WERI-Rb-1 (cell line): Measurements from ENCODE around the gene INSIG2.

Experiments
- DNase-seq: peaks from one replicate; pipeline ENCODE4 v3.0.0-alpha.2; 2020
- H3K27ac ChIP-seq: fragments of 250-450 bp; sonication (Bioruptor Pico); 2 replicates; pipeline ENCODE4 v1.5.1; 2020; ENCODE audit warnings: mild to moderate bottlenecking, moderate library complexity
- H3K27me3 ChIP-seq: fragments of 250-450 bp; sonication (Bioruptor Pico); 2 replicates; pipeline ENCODE4 v1.5.1; 2021; ENCODE audit warnings: mild to moderate bottlenecking, low read depth, moderate library complexity; ENCODE audit not compliant: insufficient read depth, severe bottlenecking
- H3K36me3 ChIP-seq: fragments of 250-450 bp; sonication (Bioruptor Pico); 2 replicates; pipeline ENCODE4 v1.5.1; 2020; ENCODE audit warnings: mild to moderate bottlenecking, moderate library complexity
- H3K4me3 ChIP-seq: 2 replicates; pipeline ENCODE4 v1.5.1; 2011; ENCODE audit warnings: low read depth, mild to moderate bottlenecking, control low read depth, low read length
- H3K9me3 ChIP-seq: fragments of 250-450 bp; sonication (Bioruptor Pico); 2 replicates; pipeline ENCODE4 v1.5.1; 2021; ENCODE audit warnings: mild to moderate bottlenecking, moderate library complexity; ENCODE audit not compliant: severe bottlenecking
- TF ChIP-seq, protein P1 (sequence below): IDR thresholded peaks from 2 replicates; pipeline ENCODE4 v1.5.1; 2011; ENCODE audit warnings: low read depth, mild to moderate bottlenecking, control low read depth, inconsistent platforms, low read length

Gene INSIG2

GRCh38 chr2:118127250-118127649 lies 39.0 kb downstream of the INSIG2 start:
- Histone ChIP-seq H3K9me3 (no peaks in the 10 kb centered on the region), H3K36me3 (no peaks in the 10 kb centered on the region), H3K27me3 (peaks cover 42% of the 10 kb centered on the region), H3K27ac (no peak overlapping the region), H3K4me3 (no peak overlapping the region)
- TF ChIP-seq, protein P1, sequence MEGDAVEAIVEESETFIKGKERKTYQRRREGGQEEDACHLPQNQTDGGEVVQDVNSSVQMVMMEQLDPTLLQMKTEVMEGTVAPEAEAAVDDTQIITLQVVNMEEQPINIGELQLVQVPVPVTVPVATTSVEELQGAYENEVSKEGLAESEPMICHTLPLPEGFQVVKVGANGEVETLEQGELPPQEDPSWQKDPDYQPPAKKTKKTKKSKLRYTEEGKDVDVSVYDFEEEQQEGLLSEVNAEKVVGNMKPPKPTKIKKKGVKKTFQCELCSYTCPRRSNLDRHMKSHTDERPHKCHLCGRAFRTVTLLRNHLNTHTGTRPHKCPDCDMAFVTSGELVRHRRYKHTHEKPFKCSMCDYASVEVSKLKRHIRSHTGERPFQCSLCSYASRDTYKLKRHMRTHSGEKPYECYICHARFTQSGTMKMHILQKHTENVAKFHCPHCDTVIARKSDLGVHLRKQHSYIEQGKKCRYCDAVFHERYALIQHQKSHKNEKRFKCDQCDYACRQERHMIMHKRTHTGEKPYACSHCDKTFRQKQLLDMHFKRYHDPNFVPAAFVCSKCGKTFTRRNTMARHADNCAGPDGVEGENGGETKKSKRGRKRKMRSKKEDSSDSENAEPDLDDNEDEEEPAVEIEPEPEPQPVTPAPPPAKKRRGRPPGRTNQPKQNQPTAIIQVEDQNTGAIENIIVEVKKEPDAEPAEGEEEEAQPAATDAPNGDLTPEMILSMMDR = no peak
- no peak for DNase-seq

DNA sequence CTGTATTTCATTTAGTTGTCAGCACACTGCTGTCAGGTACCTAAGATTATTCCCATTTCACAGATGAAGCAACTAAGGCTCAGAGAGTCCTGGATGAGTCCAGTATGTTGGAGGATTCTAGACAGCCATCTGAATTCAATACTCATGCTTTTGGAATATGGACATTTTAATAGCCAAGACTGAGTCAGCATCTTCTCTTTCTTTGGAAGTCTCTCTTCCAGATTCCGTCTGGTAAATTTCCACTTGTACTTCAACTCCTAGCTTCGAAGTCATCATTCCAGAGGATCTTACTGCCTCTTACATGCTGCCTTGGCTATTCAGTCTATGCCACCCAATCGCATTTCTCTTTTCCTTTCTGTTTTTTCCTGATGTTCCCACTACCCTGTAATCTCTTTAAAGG lies 40.6 kb downstream of the INSIG2 start:
- Histone ChIP-seq H3K4me3 (no peak overlapping the region), H3K36me3 (no peaks in the 10 kb centered on the region), H3K9me3 (no peaks in the 10 kb centered on the region), H3K27ac (no peak overlapping the region), H3K27me3 (peaks cover 51% of the 10 kb centered on the region)
- DNase-seq = no peak
- TF ChIP-seq, protein P1 = no peak

GRCh38 chr2:118130385-118130784 lies 42.1 kb downstream of the INSIG2 start:
- no peak for DNase-seq
- H3K27ac ChIP-seq = no peak overlapping the region
- no peaks in the 10 kb centered on the region for H3K9me3 ChIP-seq
- no peaks in the 10 kb centered on the region for H3K36me3 ChIP-seq
- H3K4me3 ChIP-seq = no peak overlapping the region
- TF ChIP-seq, protein P1 = no peak
- peaks cover 47% of the 10 kb centered on the region for H3K27me3 ChIP-seq

DNA sequence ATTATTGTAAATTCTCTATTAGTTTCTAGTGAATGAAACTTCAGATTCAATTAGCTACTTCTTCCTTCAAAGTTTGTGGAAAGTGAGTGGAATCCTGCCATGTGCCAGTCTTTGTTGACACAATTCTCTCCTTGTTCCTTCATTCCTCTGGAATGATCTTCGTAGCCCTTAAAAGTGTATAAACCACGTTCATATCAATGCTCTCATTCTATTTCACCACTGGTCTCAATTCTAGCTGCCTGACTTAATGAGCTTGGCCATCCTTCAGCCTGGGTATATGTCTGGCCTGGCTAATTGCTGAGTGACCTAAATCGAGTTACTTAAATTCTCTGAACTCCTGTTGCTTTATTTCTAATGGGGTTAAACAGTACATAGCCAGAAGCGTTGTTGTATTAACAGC lies 43.5 kb downstream of the INSIG2 start:
- TF ChIP-seq, protein P1 = no peak
- H3K36me3 ChIP-seq = no peaks in the 10 kb centered on the region
- DNase-seq = no peak
- peaks cover 48% of the 10 kb centered on the region for H3K27me3 ChIP-seq
- H3K27ac ChIP-seq = no peak overlapping the region
- H3K4me3 ChIP-seq = no peak overlapping the region
- H3K9me3 ChIP-seq = no peaks in the 10 kb centered on the region

DNA sequence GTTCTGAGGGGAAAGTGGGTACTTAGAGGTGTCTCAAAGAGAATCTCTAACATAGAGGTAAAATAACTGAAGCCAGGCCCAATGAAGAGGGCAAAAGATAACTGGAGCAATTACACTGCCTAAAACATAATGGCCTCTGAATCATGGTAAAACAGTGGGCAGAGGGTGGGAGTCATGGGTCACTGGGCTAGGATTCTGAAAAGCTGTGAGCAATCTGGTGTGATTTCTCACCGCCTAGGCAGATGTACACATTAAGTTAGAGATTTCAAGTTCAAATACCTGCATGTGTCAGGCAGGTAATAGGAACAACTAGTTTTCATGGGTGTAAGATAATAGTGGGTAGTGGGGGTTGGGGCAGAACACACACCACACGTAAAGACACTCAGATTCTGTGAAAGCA lies 45.6 kb downstream of the INSIG2 start:
- Histone ChIP-seq H3K36me3 (no peaks in the 10 kb centered on the region), H3K9me3 (no peaks in the 10 kb centered on the region), H3K27me3 (peaks cover 36% of the 10 kb centered on the region), H3K27ac (no peak overlapping the region), H3K4me3 (no peak overlapping the region)
- TF ChIP-seq, protein P1 = no peak
- no peak for DNase-seq

DNA sequence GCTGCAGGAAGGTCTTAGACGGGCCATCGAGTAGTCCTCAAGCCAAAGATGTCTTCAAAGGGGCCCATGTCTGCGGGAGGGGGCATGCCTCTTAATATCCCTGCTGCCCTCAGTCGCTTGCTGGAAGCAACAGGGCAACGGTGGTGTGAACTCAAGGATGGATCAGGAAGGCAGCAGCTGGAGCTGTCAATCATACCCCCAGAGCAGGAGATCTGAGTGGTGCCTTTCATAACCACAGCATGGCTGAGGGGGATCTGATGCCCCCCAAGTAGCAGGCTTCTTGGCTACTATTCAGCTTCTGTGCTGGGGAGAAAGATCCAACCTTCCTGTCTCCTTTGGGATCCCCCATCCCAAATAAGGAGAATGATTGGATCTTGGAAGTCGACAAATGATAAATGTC lies 46.4 kb downstream of the INSIG2 start:
- no peak overlapping the region for H3K27ac ChIP-seq
- DNase-seq = no peak
- H3K4me3 ChIP-seq = no peak overlapping the region
- no peaks in the 10 kb centered on the region for H3K9me3 ChIP-seq
- H3K36me3 ChIP-seq = no peaks in the 10 kb centered on the region
- H3K27me3 ChIP-seq = peaks cover 34% of the 10 kb centered on the region
- TF ChIP-seq, protein P1 = no peak
